Naive B cell (primary cell): ENCODE data around the gene SH3TC1. TPM values are rescaled to one million over a fixed set of nuclear protein-coding genes. Genes with fewer than 3 reads are reported as not detected.
A peak's percentile ranks its signal among the peaks of the same experiment; 100 is the strongest.

Experiments used
- ATAC-seq, 2 donors: fragments of 150-1000 bp; cut with Tn5 transposase; 2 replicates each; pipeline ENCODE4 v1.10.0; 2021; ENCODE audit warnings: low read depth in 2 of 2, mild to moderate bottlenecking in 2 of 2, moderate library complexity in 2 of 2
- DNase-seq: peaks from one replicate; pipeline ENCODE4 v3.0.0; 2022
- H3K27ac Mint-ChIP-seq, 6 donors: one replicate each; pipeline ENCODE4 v1.8.0; 2020 to 2022; ENCODE audit warnings: mild to moderate bottlenecking in 6 of 6, mixed read lengths in 6 of 6, moderate library complexity in 5 of 6, inconsistent platforms in 2 of 6
- H3K27me3 Mint-ChIP-seq, 3 donors: one replicate each; pipeline ENCODE4 v1.8.0; 2021 to 2022; ENCODE audit warnings: mixed read lengths in 3 of 3, mild to moderate bottlenecking in 1 of 3
- H3K36me3 Mint-ChIP-seq, 2 donors: one replicate each; pipeline ENCODE4 v1.8.0; 2020 to 2022; ENCODE audit warnings: mixed read lengths in 2 of 2, inconsistent platforms in 1 of 2, mild to moderate bottlenecking in 1 of 2
- H3K4me1 Mint-ChIP-seq, 3 donors: one replicate each; pipeline ENCODE4 v1.8.0; 2020 to 2022; ENCODE audit warnings: mixed read lengths in 3 of 3, inconsistent platforms in 1 of 3, mild to moderate bottlenecking in 1 of 3, moderate library complexity in 1 of 3
- H3K4me3 Mint-ChIP-seq, 8 donors: one replicate each; pipeline ENCODE4 v1.8.0; 2020 to 2022; ENCODE audit warnings: mild to moderate bottlenecking in 8 of 8, mixed read lengths in 8 of 8, moderate library complexity in 8 of 8, inconsistent platforms in 2 of 8
- H3K9me3 Mint-ChIP-seq, 7 donors: one replicate each; pipeline ENCODE4 v1.8.0; 2020 to 2022; ENCODE audit warnings: mixed read lengths in 7 of 7, mild to moderate bottlenecking in 5 of 7, inconsistent platforms in 2 of 7, moderate library complexity in 1 of 7
- polyA plus RNA-seq, 6 donors: library from polyadenylated mRNA; unstranded; fragments of 300-500 nt; fragmentation: Illumina TruSeq; gene quantifications; one replicate each; pipeline ENCODE4 v1.2.3, GENCODE V29; 2021; ENCODE audit warnings: low read depth in 6 of 6

SH3TC1 gene
- polyA plus RNA-seq, 6 donors from 2014 or later: 24.1 to 64.3 (median 37.5) TPM

DNA sequence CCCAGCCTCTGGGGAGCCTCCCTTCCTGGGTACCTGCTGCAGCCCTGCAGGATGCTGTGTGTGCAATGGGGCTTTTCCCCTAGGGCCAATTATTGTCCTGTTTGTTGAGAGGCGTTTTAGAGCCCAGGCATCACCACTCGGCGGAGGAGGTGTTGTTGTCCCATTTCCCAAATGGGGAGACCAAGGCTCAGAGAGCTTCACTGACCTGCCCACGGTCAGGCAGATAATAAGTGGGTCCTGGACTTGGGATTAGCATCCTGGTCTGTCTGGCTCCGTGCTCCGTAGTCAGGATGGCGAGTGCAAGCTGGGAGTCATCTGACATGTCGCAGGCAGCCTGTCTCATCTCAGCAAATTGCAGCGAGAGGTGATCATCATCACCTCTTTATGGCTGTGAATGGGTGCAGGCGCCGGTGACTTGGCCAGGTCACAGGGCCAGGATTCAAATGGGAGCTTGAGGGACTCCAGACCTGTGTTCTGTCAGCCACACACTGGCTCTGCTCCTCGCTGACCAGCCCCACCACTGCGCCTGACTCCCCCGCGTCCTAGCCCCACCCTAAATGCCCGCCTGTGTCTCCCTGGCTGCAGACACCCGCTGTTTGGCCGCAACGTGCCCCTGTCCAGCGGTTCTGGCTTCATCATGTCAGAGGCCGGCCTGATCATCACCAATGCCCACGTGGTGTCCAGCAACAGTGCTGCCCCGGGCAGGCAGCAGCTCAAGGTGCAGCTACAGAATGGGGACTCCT, 87.1 kb downstream of the SH3TC1 start:
- no peaks in the 10 kb centered on the region for H3K9me3 Mint-ChIP-seq
- H3K4me1 Mint-ChIP-seq: peaks cover 2 to 5% (median 4%) of the 10 kb centered on the region in 3 donors
- no peak overlapping the region for H3K4me3 Mint-ChIP-seq
- H3K27me3 Mint-ChIP-seq: no peaks in the 10 kb centered on the region
- H3K27ac Mint-ChIP-seq: no peak overlapping the region
- no peak for ATAC-seq
- no peak for DNase-seq
- no peaks in the 10 kb centered on the region for H3K36me3 Mint-ChIP-seq

DNA sequence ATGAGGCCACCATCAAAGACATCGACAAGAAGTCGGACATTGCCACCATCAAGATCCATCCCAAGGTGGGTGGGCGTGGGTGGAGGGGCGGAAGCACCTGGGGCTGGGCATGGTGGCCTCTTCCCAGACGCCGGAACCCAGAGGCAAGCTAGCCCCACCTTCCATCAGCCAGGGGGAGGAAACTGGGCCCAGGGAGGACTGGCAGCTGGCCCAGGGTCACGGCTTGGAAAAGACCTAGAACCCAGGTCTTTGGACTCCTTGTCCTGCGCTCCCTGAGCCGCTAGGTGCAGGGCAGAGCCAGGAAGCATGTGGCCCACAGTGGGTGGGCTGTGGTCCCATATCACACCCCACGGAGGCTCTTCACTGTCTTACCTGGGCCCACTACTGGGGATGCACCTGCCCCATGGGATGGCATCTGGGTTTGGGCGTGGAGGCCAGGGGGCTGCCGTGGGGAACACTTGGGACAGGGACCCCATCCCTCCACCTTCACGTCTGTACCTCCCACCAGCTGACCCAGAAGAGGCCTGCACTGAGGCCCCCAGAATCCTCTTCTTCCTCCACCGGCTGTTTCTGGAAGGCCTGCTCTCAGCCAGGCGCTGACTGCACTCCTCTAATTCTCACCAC, 87.7 kb downstream of the SH3TC1 start:
- Mint-ChIP-seq H3K36me3 (no peaks in the 10 kb centered on the region), H3K27me3 (no peaks in the 10 kb centered on the region), H3K4me3 (no peak overlapping the region), H3K9me3 (no peaks in the 10 kb centered on the region), H3K27ac (peak overlapping the region in 1 of 6 donors; percentile 79), H3K4me1 (peaks cover 2 to 12% (median 7%) of the 10 kb centered on the region in 3 donors)
- DNase-seq (no peak), ATAC-seq (no peak)

DNA sequence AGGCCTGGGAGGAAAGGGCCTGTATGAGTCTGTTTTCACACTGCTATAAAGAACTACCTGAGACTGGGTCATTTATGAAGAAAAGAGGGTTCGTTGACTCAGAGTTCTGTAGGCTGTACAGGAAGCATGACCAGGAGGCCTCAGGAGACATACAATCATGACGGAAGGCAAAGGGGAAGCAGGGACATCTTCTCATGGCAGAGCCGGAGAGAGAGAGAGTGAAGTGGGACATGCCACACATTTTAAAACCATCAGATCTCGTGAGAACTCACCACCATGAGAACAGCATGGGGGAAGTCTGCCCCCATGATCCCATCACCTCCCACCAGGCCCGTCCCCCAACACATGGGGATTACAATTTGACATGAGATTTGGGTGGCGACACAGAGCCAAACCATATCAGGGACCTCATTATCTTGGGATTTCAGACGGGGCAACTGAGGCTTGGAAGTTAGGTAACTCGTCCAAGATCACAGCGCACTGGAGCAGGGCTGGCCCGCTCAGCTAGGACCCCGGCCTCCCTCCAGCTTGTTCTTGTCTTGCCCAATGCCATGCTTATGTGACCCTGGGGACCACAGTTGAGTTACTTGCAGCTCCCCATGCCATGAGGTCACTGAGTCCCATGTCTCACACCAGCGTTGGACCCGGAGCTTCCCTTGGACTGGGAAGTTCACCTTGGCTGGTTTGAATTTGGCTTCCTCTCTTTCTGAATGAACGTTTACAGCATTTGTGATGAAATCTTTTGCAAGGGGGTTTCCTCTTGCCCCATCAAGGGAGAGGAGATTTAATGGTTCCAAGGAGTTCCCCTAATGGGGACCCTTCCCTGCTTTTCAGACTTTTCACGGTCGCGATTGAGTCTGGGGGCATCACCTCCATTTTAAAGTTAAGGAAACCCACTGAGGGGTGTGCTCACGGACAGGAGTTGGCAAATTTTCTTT, 88.5 kb downstream of the SH3TC1 start:
- Mint-ChIP-seq H3K4me3 (no peak overlapping the region), H3K27me3 (no peaks in the 10 kb centered on the region), H3K27ac (peak overlapping the region in 1 of 6 donors; percentile 79), H3K36me3 (no peaks in the 10 kb centered on the region), H3K4me1 (peaks cover 2 to 12% (median 7%) of the 10 kb centered on the region in 3 donors), H3K9me3 (no peaks in the 10 kb centered on the region)
- DNase-seq: no peak
- ATAC-seq: no peak

DNA sequence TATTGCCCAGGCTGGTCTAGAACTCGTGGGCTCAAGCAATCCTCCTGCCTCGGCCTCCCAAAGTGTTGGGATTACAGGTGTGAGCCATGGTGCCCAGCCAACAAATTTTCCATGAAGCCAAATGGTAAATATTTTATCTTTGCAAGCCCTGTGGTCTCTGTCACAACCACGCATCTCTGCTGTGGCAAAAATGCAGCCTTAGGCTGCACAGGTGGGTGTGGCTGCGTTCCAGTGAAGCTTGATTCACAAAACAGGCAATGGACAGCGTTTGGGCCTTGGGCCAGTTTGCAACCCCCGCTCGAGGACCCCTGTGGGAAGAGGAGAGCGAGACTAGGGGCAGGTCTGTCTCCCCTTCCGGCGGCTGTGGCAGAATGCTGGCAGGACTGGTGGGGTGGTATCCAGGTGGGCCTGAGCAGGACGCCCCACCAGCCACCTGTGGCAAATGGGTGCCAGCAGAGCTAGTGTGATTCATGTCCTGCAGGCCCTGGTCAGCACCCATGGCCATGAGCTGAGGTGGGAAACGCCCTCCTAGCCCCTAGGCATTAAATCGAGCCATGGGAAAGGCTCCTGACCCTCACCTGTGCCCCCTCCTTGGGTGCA, 90.2 kb downstream of the SH3TC1 start:
- no peaks in the 10 kb centered on the region for H3K36me3 Mint-ChIP-seq
- ATAC-seq (no peak), DNase-seq (no peak)
- no peaks in the 10 kb centered on the region for H3K27me3 Mint-ChIP-seq
- no peak overlapping the region for H3K4me3 Mint-ChIP-seq
- H3K4me1 Mint-ChIP-seq: peaks cover 2 to 12% (median 3%) of the 10 kb centered on the region in 3 donors
- H3K27ac Mint-ChIP-seq: no peak overlapping the region
- no peaks in the 10 kb centered on the region for H3K9me3 Mint-ChIP-seq

DNA sequence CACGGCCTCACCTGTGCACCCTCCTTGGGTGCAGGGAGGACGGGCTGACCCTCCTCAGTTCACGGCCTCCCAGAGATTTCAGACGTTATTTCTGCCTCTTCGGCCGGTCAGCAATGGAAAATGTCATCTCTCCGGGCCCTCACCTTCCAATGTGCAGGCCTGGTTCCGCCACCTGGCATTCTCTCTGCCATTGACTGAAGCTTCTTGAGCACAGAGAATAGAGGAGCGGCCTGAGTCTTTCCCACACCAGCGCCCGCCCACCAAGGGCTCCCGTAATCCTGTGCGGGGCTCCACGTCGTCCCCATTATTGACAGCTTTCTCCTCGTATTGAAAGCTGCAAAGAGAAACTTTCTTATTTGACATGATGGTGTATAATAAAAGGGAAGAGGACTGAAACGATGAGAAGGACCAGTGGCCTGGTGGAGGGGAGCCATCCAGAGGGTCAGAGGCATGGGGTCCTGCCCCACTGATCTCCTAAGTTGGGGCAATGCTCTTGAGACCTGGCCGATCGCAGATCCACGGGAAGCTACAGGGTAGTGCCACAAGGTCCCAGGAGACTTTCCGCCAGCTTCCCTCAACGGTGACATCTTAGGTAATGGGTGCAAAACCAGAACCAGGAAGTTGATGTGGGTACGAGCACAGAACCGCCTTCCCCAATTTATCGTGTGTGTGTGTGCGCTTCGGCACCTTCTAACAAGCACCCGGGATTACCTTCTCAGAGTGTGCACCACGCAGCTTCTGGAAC, 91.0 kb downstream of the SH3TC1 start:
- Mint-ChIP-seq H3K27ac (peak overlapping the region in 4 of 6 donors; percentile 37 to 80 (median 76)), H3K4me1 (peaks cover 4 to 12% (median 8%) of the 10 kb centered on the region in 3 donors), H3K27me3 (no peaks in the 10 kb centered on the region), H3K36me3 (no peaks in the 10 kb centered on the region), H3K9me3 (peaks cover 0 to 6% (median 2%) of the 10 kb centered on the region in 7 donors), H3K4me3 (peak overlapping the region in 3 of 8 donors; percentile 25 to 48 (median 25))
- ATAC-seq (peak in 1 of 2 donors; percentile 27), DNase-seq (no peak)

DNA sequence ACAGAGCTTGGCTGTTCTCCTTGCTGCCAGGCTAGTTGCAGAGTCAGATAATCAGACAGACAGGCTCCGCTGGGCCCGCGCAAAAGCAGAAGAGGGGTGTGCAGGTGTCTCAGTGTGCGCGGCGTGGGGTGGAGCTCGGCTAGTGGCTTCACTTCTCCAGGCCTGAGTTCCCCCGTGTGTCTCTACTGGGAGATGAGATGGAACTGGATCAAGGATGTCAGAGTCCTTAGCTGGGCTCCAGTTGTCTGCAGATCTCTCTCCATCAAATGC, 91.5 kb downstream of the SH3TC1 start:
- H3K36me3 Mint-ChIP-seq: no peaks in the 10 kb centered on the region
- H3K4me1 Mint-ChIP-seq: peaks cover 4 to 12% (median 8%) of the 10 kb centered on the region in 3 donors
- DNase-seq (no peak), ATAC-seq (peak in 1 of 2 donors; percentile 25)
- H3K27me3 Mint-ChIP-seq: no peaks in the 10 kb centered on the region
- peak overlapping the region in 2 of 6 donors; percentile 79 to 80 for H3K27ac Mint-ChIP-seq
- peaks cover 0 to 7% (median 2%) of the 10 kb centered on the region in 7 donors for H3K9me3 Mint-ChIP-seq
- peak overlapping the region in 3 of 8 donors; percentile 25 to 48 (median 25) for H3K4me3 Mint-ChIP-seq

Other genes starting within 250 kb of the SH3TC1 start
- 1 to 10 TPM in 3 of 6 donors, under 1 TPM in 3; 0.52 to 3.4 (median 1.1) TPM for gene ABLIM2, start 40.5 kb upstream of the SH3TC1 start, polyA plus RNA-seq
- not detected for gene HTRA3, start 70.5 kb downstream of the SH3TC1 start, polyA plus RNA-seq
- 10 to 100 TPM; 10.1 to 17.1 (median 14.7) TPM for gene ACOX3, start 241.4 kb downstream of the SH3TC1 start, polyA plus RNA-seq
- gene TRMT44, start 241.5 kb downstream of the SH3TC1 start, polyA plus RNA-seq: 10 to 100 TPM in 4 of 6 donors, 1 to 10 TPM in 2; 3.0 to 17.0 (median 13.2) TPM